Left lung (tissue), 10 donors: ENCODE data around the gene TTC16. TPM values are rescaled to one million over a fixed set of nuclear protein-coding genes. Genes with fewer than 3 reads are reported as not detected.

Experiments used
- ATAC-seq: fragments of 200-7000 bp; cut with Tn5 transposase; one replicate; pipeline ENCODE4 v1.9.1; 2020; ENCODE audit warnings: moderate library complexity
- DNase-seq, 4 donors: peaks; one replicate each; pipeline ENCODE4 v3.0.0-alpha.2; 2013 to 2020
- H3K27ac ChIP-seq, 2 donors: fragments of 200-600 bp; sonication (generic) in 1 of 2; one replicate each; pipeline versions ENCODE4 v1.5.0 to v1.8.0; 2020 to 2021
- H3K27me3 ChIP-seq, 2 donors: fragments of 200-600 bp; sonication (generic) in 1 of 2; one replicate each; pipeline versions ENCODE4 v1.5.0 to v1.8.0; 2020 to 2021
- H3K36me3 ChIP-seq, 2 donors: fragments of 200-600 bp; sonication (generic) in 1 of 2; one replicate each; pipeline versions ENCODE4 v1.5.0 to v1.8.0; 2020 to 2021
- H3K4me1 ChIP-seq, 2 donors: fragments of 200-600 bp; one replicate each; pipeline ENCODE4 v1.8.0; 2021
- H3K4me3 ChIP-seq, 2 donors: fragments of 200-600 bp; sonication (generic) in 1 of 2; one replicate each; pipeline versions ENCODE4 v1.5.0 to v1.8.0; 2020 to 2021; ENCODE audit warnings: mild to moderate bottlenecking in 1 of 2
- H3K9me3 ChIP-seq, 2 donors: fragments of 200-600 bp; sonication (generic) in 1 of 2; one replicate each; pipeline versions ENCODE4 v1.5.0 to v1.8.0; 2020 to 2021
- intact Hi-C, 2 donors: fragments of 100-400 bp; cut with DNase I; formaldehyde crosslinking; loops; one replicate each; pipeline versions ENCODE4 v1.11.2 to v1.14.2; 2022
- polyA plus RNA-seq, 6 donors: library from polyadenylated mRNA; unstranded; fragments of 120-200 nt; gene quantifications; one replicate each; pipeline ENCODE4 v1.2.1, GENCODE V29; 2013; ENCODE audit not compliant: insufficient read length in 6 of 6
- total RNA-seq, 2 donors: library from RNA; stranded (reverse); fragmentation: NEBNext Ultra II Directional; extraction: Animal tissue kit (Norgen Biotek cat#: 25700); gene quantifications; one replicate each; pipeline ENCODE4 v1.2.1, GENCODE V29; 2021
- TF ChIP-seq, protein P1 (sequence below), 2 donors: fragments of 200-600 bp; sonication (generic) in 1 of 2; IDR thresholded peaks; one replicate each; pipeline versions ENCODE4 v1.5.0 to v1.8.0; 2021; ENCODE audit warnings: antibody characterized with exemption in 2 of 2
- donor health status: DM: no; HTN: yes; CAD: no.
- donor health status: DM: no; HTN: no; CAD: no.

Gene TTC16
- total and polyA plus RNA-seq, 8 donors = 0.15 to 1.4 (median 0.78) TPM

GRCh38 chr9:127734747-127735529 lies 19.1 kb downstream of the TTC16 start, which contains the start of gene TOR2A:
TOR2A (minus strand) TSS chr9:127735294; CDS start chr9:127735270, 24 bp downstream.
- ATAC-seq = peak; percentile 96
- intact Hi-C loops = loop anchor here in 1 of 2 donors (5.0 kb wide), 2 partner anchors 137 to 143 kb away; no protein-coding TSS in a partner anchor

DNA sequence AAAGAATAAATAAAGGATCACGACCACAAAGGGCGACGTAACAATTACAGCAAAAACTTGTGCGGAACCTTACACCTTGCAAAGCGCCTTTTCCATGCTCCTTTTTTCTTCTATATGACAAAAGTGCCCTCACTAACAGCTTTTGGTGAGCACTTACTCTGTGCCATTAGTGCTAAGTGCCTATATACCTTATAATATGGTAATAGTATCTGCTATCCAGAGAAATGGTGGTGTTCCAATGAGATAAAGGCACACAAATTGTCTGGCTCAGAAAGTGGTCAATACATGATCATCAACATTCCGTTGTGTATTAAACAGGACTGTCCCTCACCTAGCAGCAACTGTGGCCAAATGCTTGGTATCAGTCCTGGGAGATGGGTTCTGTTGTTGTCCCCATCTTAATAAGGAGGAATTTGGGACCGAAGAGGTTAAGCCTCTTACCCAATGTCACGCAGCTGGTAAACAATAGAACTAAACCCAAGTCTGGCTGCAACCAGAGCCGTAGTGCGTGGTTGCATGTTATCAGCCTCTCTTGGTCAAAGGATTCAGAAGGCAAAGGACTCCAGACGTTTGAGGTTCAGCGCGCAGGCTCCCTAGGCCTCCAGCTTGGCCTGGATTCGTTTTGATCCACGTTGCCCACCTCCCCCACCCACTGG lies 19.8 kb downstream of the TTC16 start:
- peaks cover 6 to 36% of the 10 kb centered on the region in 2 donors for H3K4me1 ChIP-seq
- no peaks in the 10 kb centered on the region for H3K27me3 ChIP-seq
- TF ChIP-seq, protein P1, sequence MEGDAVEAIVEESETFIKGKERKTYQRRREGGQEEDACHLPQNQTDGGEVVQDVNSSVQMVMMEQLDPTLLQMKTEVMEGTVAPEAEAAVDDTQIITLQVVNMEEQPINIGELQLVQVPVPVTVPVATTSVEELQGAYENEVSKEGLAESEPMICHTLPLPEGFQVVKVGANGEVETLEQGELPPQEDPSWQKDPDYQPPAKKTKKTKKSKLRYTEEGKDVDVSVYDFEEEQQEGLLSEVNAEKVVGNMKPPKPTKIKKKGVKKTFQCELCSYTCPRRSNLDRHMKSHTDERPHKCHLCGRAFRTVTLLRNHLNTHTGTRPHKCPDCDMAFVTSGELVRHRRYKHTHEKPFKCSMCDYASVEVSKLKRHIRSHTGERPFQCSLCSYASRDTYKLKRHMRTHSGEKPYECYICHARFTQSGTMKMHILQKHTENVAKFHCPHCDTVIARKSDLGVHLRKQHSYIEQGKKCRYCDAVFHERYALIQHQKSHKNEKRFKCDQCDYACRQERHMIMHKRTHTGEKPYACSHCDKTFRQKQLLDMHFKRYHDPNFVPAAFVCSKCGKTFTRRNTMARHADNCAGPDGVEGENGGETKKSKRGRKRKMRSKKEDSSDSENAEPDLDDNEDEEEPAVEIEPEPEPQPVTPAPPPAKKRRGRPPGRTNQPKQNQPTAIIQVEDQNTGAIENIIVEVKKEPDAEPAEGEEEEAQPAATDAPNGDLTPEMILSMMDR (IDR thresholded peaks at IDR 0.05) = no peak
- intact Hi-C loops = loop anchor here in 1 of 2 donors (5.0 kb wide), 1 partner anchor 137 kb away; no protein-coding TSS in a partner anchor
- DNase-seq (no peak), ATAC-seq (no peak)
- peak overlapping the region in 1 of 2 donors; percentile 64 for H3K4me3 ChIP-seq
- no peaks in the 10 kb centered on the region for H3K9me3 ChIP-seq
- H3K27ac ChIP-seq = peak overlapping the region in 1 of 2 donors; percentile 96
- peaks cover 0 to 54% of the 10 kb centered on the region in 2 donors for H3K36me3 ChIP-seq

More at GRCh38 chr9:127734747-127735529, 19.1 kb downstream of the TTC16 start, which contains the start of gene TOR2A:
- Histone ChIP-seq H3K4me3 (peak within 1 kb of the TSS; percentile 64 to 67), H3K9me3 (no peaks in the 10 kb centered on the region), H3K36me3 (peaks cover 0 to 53% of the 10 kb centered on the region in 2 donors), H3K27me3 (no peaks in the 10 kb centered on the region), H3K4me1 (peaks cover 6 to 29% of the 10 kb centered on the region in 2 donors), H3K27ac (peak within 1 kb of the TSS; percentile 91 to 96)
- TF ChIP-seq, protein P1 (IDR thresholded peaks at IDR 0.05) = peak; percentile 95
- DNase-seq = peak; percentile 98 to 99 (median 98)

GRCh38 chr9:127738666-127739065 lies 22.8 kb downstream of the TTC16 start:
- no peak for DNase-seq
- intact Hi-C loops = loop anchor here in 1 of 2 donors (5.0 kb wide), 1 partner anchor 134 kb away; no protein-coding TSS in a partner anchor

GRCh38 chr9:127739614-127740330 lies 23.9 kb downstream of the TTC16 start:
- TF ChIP-seq, protein P1 (IDR thresholded peaks at IDR 0.05) = no peak
- peaks cover 0 to 71% of the 10 kb centered on the region in 2 donors for H3K36me3 ChIP-seq
- DNase-seq = no peak

More at GRCh38 chr9:127738666-127739065, 22.8 kb downstream of the TTC16 start:
- ATAC-seq = no peak
- no peaks in the 10 kb centered on the region for H3K9me3 ChIP-seq
- TF ChIP-seq, protein P1 (IDR thresholded peaks at IDR 0.05) = no peak
- no peak overlapping the region for H3K27ac ChIP-seq
- no peak overlapping the region for H3K4me3 ChIP-seq
- H3K36me3 ChIP-seq = peaks cover 0 to 60% of the 10 kb centered on the region in 2 donors
- H3K4me1 ChIP-seq = peaks cover 12 to 51% of the 10 kb centered on the region in 2 donors
- H3K27me3 ChIP-seq = no peaks in the 10 kb centered on the region

More at GRCh38 chr9:127739614-127740330, 23.9 kb downstream of the TTC16 start:
- Histone ChIP-seq H3K4me3 (no peak overlapping the region), H3K9me3 (no peaks in the 10 kb centered on the region), H3K4me1 (peaks cover 6 to 40% of the 10 kb centered on the region in 2 donors), H3K27ac (peak overlapping the region in 1 of 2 donors; percentile 30), H3K27me3 (no peaks in the 10 kb centered on the region)
- intact Hi-C loops = loop anchor here in 1 of 2 donors (5.0 kb wide), 1 partner anchor 133 kb away; no protein-coding TSS in a partner anchor
- no peak for ATAC-seq
